ENCODE data around the gene MORF4L1.

GRCh38 chr15:78850352-78850751, 22.3 kb upstream of the MORF4L1 start:
- no peak for TF ChIP-seq POLR2A (IDR thresholded peaks at IDR 0.05; ENCODE audit: low read length)
- no peak for TF ChIP-seq GATA1 (IDR thresholded peaks at IDR 0.05; ENCODE audit: low read depth, low read length)
